OCI-LY7 (cell line): ENCODE results near the gene FOXO3. TPM values are rescaled to one million over a fixed set of nuclear protein-coding genes. Genes with fewer than 3 reads are reported as not detected.

Source experiments
- BruUV-seq: library from RNA; stranded (reverse); fragments of 400-500 nt; replicated peaks from 2 replicates; lab custom pipeline; 2021; lab: Mats Ljungman, UMichigan
- CTCF ChIA-PET: fragments of 300-600 bp; sonication (Branson Sonifier 250); formaldehyde crosslinking; loops from one replicate; lab custom pipeline; 2022; ENCODE audit warnings: antibody characterized with exemption; ENCODE audit not compliant: unreplicated experiment; lab: Charles Lee
- POLR2A ChIA-PET: fragments of 300-600 bp; sonication (Branson Sonifier 250); formaldehyde crosslinking; loops from one replicate; lab custom pipeline; 2022; ENCODE audit warnings: antibody characterized with exemption; lab: Charles Lee
- DNase-seq: peaks from one replicate; pipeline ENCODE4 v3.0.0-alpha.2; 2015; ENCODE audit warnings: low spot score
- H2AFZ ChIP-seq: fragments of 200-600 bp; sonication (generic), shearing (Covaris generic); 2 replicates; pipeline ENCODE4 v1.6.1; 2014; ENCODE audit warnings: mild to moderate bottlenecking, antibody characterized with exemption, low read length, moderate library complexity
- H3K27ac ChIP-seq: fragments of 200-600 bp; sonication (generic); 2 replicates; pipeline ENCODE4 v1.5.1; 2014; ENCODE audit warnings: mixed run types, low read depth, mild to moderate bottlenecking, moderate library complexity, low read length, inconsistent platforms; ENCODE audit not compliant: poor library complexity, severe bottlenecking
- H3K36me3 ChIP-seq: fragments of 200-600 bp; sonication (generic); 2 replicates; pipeline ENCODE4 v1.6.1; 2014; ENCODE audit warnings: mild to moderate bottlenecking, antibody characterized with exemption, low read length, moderate library complexity, mixed read lengths; ENCODE audit not compliant: insufficient read depth
- H3K4me1 ChIP-seq: fragments of 200-600 bp; sonication (generic); 2 replicates; pipeline ENCODE4 v1.5.1; 2014; ENCODE audit warnings: mild to moderate bottlenecking, low read length; ENCODE audit not compliant: insufficient read depth, poor library complexity, severe bottlenecking
- H3K4me2 ChIP-seq: fragments of 200-600 bp; sonication (generic); 2 replicates; pipeline ENCODE4 v1.6.1; 2014; ENCODE audit warnings: mild to moderate bottlenecking, low read length
- H3K4me3 ChIP-seq: fragments of 200-600 bp; sonication (generic); 2 replicates; pipeline ENCODE4 v1.5.1; 2014; ENCODE audit warnings: mild to moderate bottlenecking, low read depth, low read length; ENCODE audit not compliant: poor library complexity, severe bottlenecking
- H3K79me2 ChIP-seq: fragments of 200-600 bp; sonication (generic); 2 replicates; pipeline ENCODE4 v1.6.1; 2016; ENCODE audit warnings: low read depth, mild to moderate bottlenecking, low read length, moderate library complexity, mixed read lengths; ENCODE audit not compliant: insufficient read depth
- H3K9me2 ChIP-seq: fragments of 200-600 bp; sonication (generic); 2 replicates; pipeline ENCODE4 v1.6.1; 2016; ENCODE audit warnings: mild to moderate bottlenecking, low read length, mixed read lengths; ENCODE audit not compliant: insufficient read depth
- H3K9me3 ChIP-seq: fragments of 200-600 bp; sonication (generic); 2 replicates; pipeline ENCODE4 v1.6.1; 2014; ENCODE audit warnings: mild to moderate bottlenecking, mixed run types, low read length, mixed read lengths
- H4K20me1 ChIP-seq: fragments of 200-600 bp; sonication (generic); 2 replicates; pipeline ENCODE4 v1.6.1; 2014; ENCODE audit warnings: mild to moderate bottlenecking, antibody characterized with exemption, low read length, moderate library complexity, mixed read lengths; ENCODE audit not compliant: insufficient read depth
- CTCF ChIP-seq: fragments of 200-600 bp; sonication (generic); conservative IDR thresholded peaks from 2 replicates; pipeline ENCODE4 v1.5.1; 2014; ENCODE audit warnings: mild to moderate bottlenecking, antibody characterized with exemption, low read length, moderate library complexity, mixed read lengths
- EZH2phosphoT487 ChIP-seq: fragments of 200-600 bp; sonication (generic); IDR thresholded peaks from 2 replicates; pipeline ENCODE4 v1.6.1; 2018; ENCODE audit warnings: low read depth, borderline replicate concordance, mild to moderate bottlenecking, mixed run types, antibody characterized with exemption, low read length, moderate library complexity, mixed read lengths
- intact Hi-C: fragments of 100-400 bp; cut with micrococcal nuclease; formaldehyde crosslinking; loops from one replicate; pipeline ENCODE4 v1.10.0; 2022; ENCODE audit not compliant: unreplicated experiment
- total RNA-seq, 2 experiments: library from RNA; depleted of rRNA in 1 of 2; stranded (reverse); fragments of >200 nt in 1 of 2; shearing (Covaris generic) in 1 of 2; gene quantifications; 2 replicates each; pipeline ENCODE4 v1.2.3, GENCODE V29; 2014 to 2022

FOXO3 gene
- total RNA-seq, 2 experiments from 2014 or later = 3.8 to 9.9 TPM

- Histone ChIP-seq H3K4me2 (peak overlapping the region; percentile 62), H4K20me1 (no peaks in the 10 kb centered on the region), H3K36me3 (no peaks in the 10 kb centered on the region), H3K79me2 (no peaks in the 10 kb centered on the region), H3K27ac (peak overlapping the region; percentile 57), H2AFZ (peak overlapping the region; percentile 75), H3K9me2 (no peaks in the 10 kb centered on the region), H3K4me3 (peak overlapping the region; percentile 33), H3K9me3 (peaks cover 11% of the 10 kb centered on the region; the same call in 1 of the 2 replicates), H3K4me1 (peaks cover 24% of the 10 kb centered on the region)
- CTCF ChIA-PET = interaction anchor here (0.6 kb wide), 1 partner anchor 901 kb away, joined by 3 read pairs; no protein-coding TSS in a partner anchor
- BruUV-seq = no TSS peak
- peak; percentile 93 for DNase-seq
- POLR2A ChIA-PET = interaction anchor here (0.6 to 1.6 kb wide), 8 partner anchors 28 to 531 kb away, joined by 3 to 5 read pairs (median 4); no protein-coding TSS in a partner anchor
- intact Hi-C loops = loop anchor here (1.0 to 5.0 kb wide), 5 partner anchors 240 to 840 kb away; partner anchors contain the start of gene CD164
- TF ChIP-seq CTCF (peak; percentile 98), EZH2phosphoT487 (no peak)
Observed at GRCh38 chr6:108541843-108542759, 18.6 kb upstream of the FOXO3 start.

GRCh38 chr6:108543175-108543940 lies 17.4 kb upstream of the FOXO3 start:
- H4K20me1 ChIP-seq = no peaks in the 10 kb centered on the region
- POLR2A ChIA-PET = interaction anchor here (0.6 to 1.6 kb wide), 5 partner anchors 10 to 529 kb away, joined by 3 to 5 read pairs (median 4); no protein-coding TSS in a partner anchor

More at GRCh38 chr6:108543175-108543940, 17.4 kb upstream of the FOXO3 start:
- H3K36me3 ChIP-seq = no peaks in the 10 kb centered on the region
- peak overlapping the region; percentile 75 for H2AFZ ChIP-seq
- peak overlapping the region; percentile 62 for H3K4me2 ChIP-seq
- peaks cover 11% of the 10 kb centered on the region; the same call in 1 of the 2 replicates for H3K9me3 ChIP-seq
- intact Hi-C loops = loop anchor here (5.0 kb wide), 1 partner anchor 839 kb away; the partner anchor contains the start of gene CD164
- no peak overlapping the region for H3K4me3 ChIP-seq
- no peak overlapping the region for H3K27ac ChIP-seq
- no peak for TF ChIP-seq CTCF
- no peak for TF ChIP-seq EZH2phosphoT487
- H3K79me2 ChIP-seq = no peaks in the 10 kb centered on the region
- no TSS peak for BruUV-seq
- H3K4me1 ChIP-seq = peaks cover 24% of the 10 kb centered on the region
- DNase-seq = peak; percentile 59
- CTCF ChIA-PET = no interaction called here
- H3K9me2 ChIP-seq = no peaks in the 10 kb centered on the region
